Coronary artery (tissue), 2 donors: ENCODE results near the gene KLHDC4.

Experiments used
- DNase-seq: peaks from one replicate; pipeline ENCODE4 v3.0.0-alpha.2; 2017; ENCODE audit warnings: low spot score
- H3K27ac ChIP-seq, 2 donors: fragments of 200-600 bp; sonication (generic); one replicate each; pipeline ENCODE4 v1.5.1; 2016 to 2019
- H3K4me3 ChIP-seq: fragments of 200-600 bp; sonication (generic); 2 replicates; pipeline ENCODE4 v1.5.1; 2016; ENCODE audit warnings: mild to moderate bottlenecking, moderate library complexity
- TF ChIP-seq, protein P1 (sequence below): fragments of 200-600 bp; sonication (generic); IDR thresholded peaks from one replicate; pipeline ENCODE4 v1.5.1; 2019; ENCODE audit warnings: antibody characterized with exemption

The KLHDC4 gene

DNA sequence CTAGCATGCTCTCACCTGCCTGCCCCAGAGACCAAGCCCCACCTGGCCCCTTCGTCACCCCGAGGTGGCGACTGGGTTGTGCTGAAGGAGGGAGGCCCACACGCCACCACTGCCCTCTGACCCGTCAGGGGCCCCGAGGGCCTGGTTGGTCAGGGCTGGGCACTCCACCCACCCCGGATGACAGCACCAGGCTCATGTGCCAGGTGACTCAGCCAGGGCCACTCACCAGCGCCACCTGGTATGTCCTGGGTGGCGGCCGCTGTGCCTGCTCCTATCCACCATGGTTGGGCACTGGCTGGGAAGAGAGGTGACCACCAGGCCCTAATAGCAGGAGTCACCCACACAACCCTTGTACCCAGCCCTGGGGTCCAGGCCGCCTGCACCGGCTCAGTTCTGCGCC lies 94.6 kb downstream of the KLHDC4 start:
- no peak for DNase-seq
- Histone ChIP-seq H3K4me3 (no peak overlapping the region), H3K27ac (no peak overlapping the region)
- TF ChIP-seq, protein P1, sequence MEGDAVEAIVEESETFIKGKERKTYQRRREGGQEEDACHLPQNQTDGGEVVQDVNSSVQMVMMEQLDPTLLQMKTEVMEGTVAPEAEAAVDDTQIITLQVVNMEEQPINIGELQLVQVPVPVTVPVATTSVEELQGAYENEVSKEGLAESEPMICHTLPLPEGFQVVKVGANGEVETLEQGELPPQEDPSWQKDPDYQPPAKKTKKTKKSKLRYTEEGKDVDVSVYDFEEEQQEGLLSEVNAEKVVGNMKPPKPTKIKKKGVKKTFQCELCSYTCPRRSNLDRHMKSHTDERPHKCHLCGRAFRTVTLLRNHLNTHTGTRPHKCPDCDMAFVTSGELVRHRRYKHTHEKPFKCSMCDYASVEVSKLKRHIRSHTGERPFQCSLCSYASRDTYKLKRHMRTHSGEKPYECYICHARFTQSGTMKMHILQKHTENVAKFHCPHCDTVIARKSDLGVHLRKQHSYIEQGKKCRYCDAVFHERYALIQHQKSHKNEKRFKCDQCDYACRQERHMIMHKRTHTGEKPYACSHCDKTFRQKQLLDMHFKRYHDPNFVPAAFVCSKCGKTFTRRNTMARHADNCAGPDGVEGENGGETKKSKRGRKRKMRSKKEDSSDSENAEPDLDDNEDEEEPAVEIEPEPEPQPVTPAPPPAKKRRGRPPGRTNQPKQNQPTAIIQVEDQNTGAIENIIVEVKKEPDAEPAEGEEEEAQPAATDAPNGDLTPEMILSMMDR: no peak

DNA sequence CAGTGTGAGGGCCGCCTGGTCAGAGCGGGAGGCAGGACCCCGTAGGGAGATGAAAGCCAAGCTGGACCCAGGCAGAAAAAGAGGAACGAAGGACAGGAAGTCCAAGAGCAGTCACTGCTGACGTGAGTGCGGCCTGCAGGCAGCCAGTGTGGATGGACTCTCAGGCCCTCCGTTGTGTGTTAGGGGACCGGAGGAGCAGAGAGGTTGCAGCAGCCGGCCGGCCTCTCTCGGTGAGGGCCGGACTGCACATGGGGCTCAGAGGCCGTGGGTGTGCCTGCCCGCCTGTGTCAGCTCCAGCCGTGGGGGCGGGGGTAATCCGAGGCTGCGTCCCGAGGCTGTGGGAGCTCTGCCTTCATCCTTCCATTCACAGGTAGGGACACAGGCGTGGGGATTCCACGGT lies 96.1 kb downstream of the KLHDC4 start:
- no peak overlapping the region for H3K27ac ChIP-seq
- no peak for DNase-seq
- TF ChIP-seq, protein P1: no peak
- no peak overlapping the region for H3K4me3 ChIP-seq

DNA sequence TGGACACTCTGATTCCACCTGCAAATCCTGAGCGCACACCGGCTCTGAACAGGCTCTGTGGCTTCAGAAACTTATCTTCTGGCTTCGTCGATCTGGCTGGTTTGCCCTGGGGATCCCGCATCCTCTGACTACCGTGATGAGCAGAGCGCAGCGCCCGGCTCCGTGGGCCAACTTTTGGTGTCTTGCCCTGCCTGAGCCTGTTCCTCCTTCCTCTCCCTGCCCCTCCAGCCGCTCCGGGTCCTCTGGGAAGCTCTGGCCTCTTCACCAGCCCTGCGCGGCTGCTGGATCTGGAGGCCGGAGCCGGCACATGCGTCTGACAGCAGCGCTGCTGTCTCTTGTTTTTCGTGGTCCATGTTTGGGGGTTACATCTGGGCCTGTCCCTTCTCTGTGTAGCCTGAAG lies 97.8 kb downstream of the KLHDC4 start:
- Histone ChIP-seq H3K4me3 (no peak overlapping the region), H3K27ac (no peak overlapping the region)
- no peak for DNase-seq
- TF ChIP-seq, protein P1: no peak

DNA sequence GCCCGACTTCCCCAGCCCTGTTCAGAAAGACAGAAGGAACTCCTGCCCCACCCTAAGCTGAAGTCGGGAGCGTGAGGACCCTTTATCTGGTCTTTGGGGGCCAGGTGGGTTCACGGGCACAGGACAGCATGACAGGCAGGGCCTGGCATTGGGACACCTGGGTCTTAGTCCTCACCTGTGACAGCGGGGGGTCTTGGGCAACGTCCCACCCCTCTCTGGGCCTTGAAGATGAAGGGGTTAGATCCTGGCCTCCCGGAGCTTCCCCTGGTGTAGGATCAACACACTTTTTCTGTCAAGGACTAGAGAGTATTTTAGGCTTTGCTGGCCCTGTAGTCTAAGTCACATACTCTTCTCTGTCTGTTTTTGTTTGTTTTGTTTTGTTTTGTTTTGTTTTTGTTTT lies 98.3 kb downstream of the KLHDC4 start:
- Histone ChIP-seq H3K27ac (no peak overlapping the region), H3K4me3 (no peak overlapping the region)
- TF ChIP-seq, protein P1: no peak
- DNase-seq: no peak

DNA sequence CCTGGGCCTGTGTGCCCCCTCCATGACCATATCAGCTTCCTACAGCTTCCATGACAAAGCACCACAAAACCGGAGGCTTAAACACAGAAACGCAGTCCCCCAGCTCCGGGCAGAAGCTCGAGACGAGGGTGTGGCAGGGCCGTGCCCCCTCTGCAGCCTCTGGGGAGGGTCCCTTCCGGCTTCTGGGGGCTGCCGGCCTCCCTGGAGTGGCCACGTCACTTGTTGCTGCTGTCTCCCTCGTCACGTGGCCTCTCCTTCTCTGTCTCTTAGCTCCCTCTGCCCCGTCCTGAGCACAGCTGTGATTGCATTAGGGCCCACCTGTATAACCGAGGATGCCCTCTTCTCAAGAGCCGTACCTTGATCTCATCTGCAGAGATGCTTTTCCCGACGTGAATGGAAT lies 98.9 kb downstream of the KLHDC4 start:
- H3K27ac ChIP-seq: no peak overlapping the region
- TF ChIP-seq, protein P1: no peak
- DNase-seq: no peak
- H3K4me3 ChIP-seq: no peak overlapping the region

DNA sequence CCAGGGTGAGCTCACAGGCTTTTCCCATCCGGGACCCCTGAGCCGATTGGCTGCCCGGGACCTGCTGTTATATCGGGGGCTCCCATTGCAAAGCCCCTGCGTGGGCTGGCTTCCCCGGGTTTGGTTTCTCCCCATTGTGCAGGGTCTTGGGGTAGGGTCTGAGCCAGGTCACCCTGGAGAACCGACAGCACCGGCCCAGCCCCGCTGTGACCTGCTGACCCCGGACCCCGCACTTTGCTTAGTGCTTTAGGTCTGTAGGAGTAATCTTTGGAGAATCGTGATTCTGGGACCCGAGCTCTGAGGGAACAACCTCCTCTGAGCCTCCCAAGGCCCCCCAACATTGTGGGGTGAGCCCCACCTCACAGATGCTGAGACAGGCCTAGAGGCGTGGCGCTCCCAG lies 100.6 kb downstream of the KLHDC4 start:
- Histone ChIP-seq H3K27ac (no peak overlapping the region), H3K4me3 (no peak overlapping the region)
- TF ChIP-seq, protein P1: no peak
- no peak for DNase-seq

DNA sequence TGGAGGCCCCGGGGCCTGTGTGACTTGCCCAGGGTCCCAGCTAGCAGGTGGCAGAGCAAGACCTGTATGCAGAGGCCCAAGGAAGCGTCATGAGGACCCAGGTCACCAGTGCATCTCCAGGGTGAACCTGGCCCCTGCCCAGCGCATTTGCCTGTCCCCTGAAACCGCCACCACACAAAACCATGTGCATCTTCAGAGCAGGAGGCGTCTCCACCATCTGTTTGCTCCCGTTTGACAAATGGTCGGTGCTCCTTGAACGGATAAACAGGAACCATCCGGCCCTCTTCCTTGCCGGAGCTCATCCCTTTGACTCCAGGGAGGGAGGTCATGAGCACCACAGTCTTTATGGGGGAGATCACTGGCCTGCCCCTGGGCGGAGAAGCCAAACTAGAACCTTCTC lies 101.0 kb downstream of the KLHDC4 start:
- no peak for DNase-seq
- Histone ChIP-seq H3K27ac (no peak overlapping the region), H3K4me3 (no peak overlapping the region)
- TF ChIP-seq, protein P1: no peak
